HepG2 (cell line): ENCODE results near the gene ACOX3. TPM values are rescaled to one million over a fixed set of nuclear protein-coding genes. Genes with fewer than 3 reads are reported as not detected.

Experiments
- ARID3A ChIP-seq: IDR thresholded peaks from 2 replicates; pipeline ENCODE4 v1.6.1; 2012; ENCODE audit warnings: low read depth, low read length, improper control_type of control experiment
- ARNT2 ChIP-seq: sonication (generic); formaldehyde crosslinking; IDR thresholded peaks from 2 replicates; pipeline ENCODE4 v1.8.0; 2022; ENCODE audit warnings: mild to moderate bottlenecking, low read depth, missing genetic modification reagents, moderate library complexity
- DNMT3B ChIP-seq: conservative IDR thresholded peaks from 2 replicates; pipeline ENCODE4 v1.6.1; 2016; ENCODE audit warnings: missing biosample characterization, control low read depth
- EZH2 ChIP-seq: conservative IDR thresholded peaks from 2 replicates; pipeline ENCODE4 v1.6.1; 2012; ENCODE audit warnings: mild to moderate bottlenecking, low read depth, low read length, moderate library complexity
- HMGXB4 ChIP-seq, 2 experiments: sonication (generic) in 1 of 2; formaldehyde crosslinking in 1 of 2; IDR thresholded peaks; 2 replicates each; pipeline versions ENCODE4 v1.4.0 to v1.6.1; 2018 to 2020; ENCODE audit warnings: missing genetic modification reagents in 2 of 2, borderline replicate concordance in 1 of 2, low read depth in 1 of 2, mild to moderate bottlenecking in 1 of 2, missing biosample characterization in 1 of 2
- MEIS1 ChIP-seq: sonication (generic); formaldehyde crosslinking; IDR thresholded peaks from 2 replicates; pipeline ENCODE4 v1.9.0; 2021; ENCODE audit warnings: mild to moderate bottlenecking, missing genetic modification reagents, moderate library complexity, borderline replicate concordance
- MXD3 ChIP-seq: IDR thresholded peaks from 2 replicates; pipeline ENCODE4 v1.6.1; 2016; ENCODE audit warnings: mild to moderate bottlenecking, missing biosample characterization, missing genetic modification reagents
- RELA ChIP-seq: sonication (generic); formaldehyde crosslinking; IDR thresholded peaks from 2 replicates; pipeline ENCODE4 v1.4.0; 2020; ENCODE audit warnings: missing genetic modification reagents
- SOX6 ChIP-seq, 2 experiments: fragments of 450-650 bp in 1 of 2; sonication (generic) in 1 of 2; formaldehyde crosslinking in 1 of 2; IDR thresholded peaks; 2 replicates each; pipeline versions ENCODE4 v1.4.0 to v1.6.1; 2017 to 2020; ENCODE audit warnings: antibody characterized with exemption in 1 of 2, mild to moderate bottlenecking in 1 of 2, missing genetic modification reagents in 1 of 2
- TFDP2 ChIP-seq: sonication (generic); formaldehyde crosslinking; IDR thresholded peaks from 2 replicates; pipeline ENCODE4 v1.4.0; 2020; ENCODE audit warnings: missing genetic modification reagents
- TP53 ChIP-seq: sonication (generic); formaldehyde crosslinking; conservative IDR thresholded peaks from 2 replicates; pipeline ENCODE4 v1.4.0; 2020; ENCODE audit warnings: missing genetic modification reagents
- YEATS4 ChIP-seq: sonication (generic); formaldehyde crosslinking; IDR thresholded peaks from 2 replicates; pipeline ENCODE4 v1.4.0; 2020; ENCODE audit warnings: missing genetic modification reagents, borderline replicate concordance
- ZBTB44 ChIP-seq: sonication (generic); formaldehyde crosslinking; IDR thresholded peaks from 2 replicates; pipeline ENCODE4 v1.4.0; 2020; ENCODE audit warnings: missing genetic modification reagents
- ZFP62 ChIP-seq: sonication (generic); formaldehyde crosslinking; IDR thresholded peaks from 2 replicates; pipeline ENCODE4 v1.4.0; 2020; ENCODE audit warnings: missing genetic modification reagents
- ZGPAT ChIP-seq: IDR thresholded peaks from 2 replicates; pipeline ENCODE4 v1.6.1; 2016; ENCODE audit warnings: mild to moderate bottlenecking
- ZMYM4 ChIP-seq: sonication (generic); formaldehyde crosslinking; IDR thresholded peaks from 2 replicates; pipeline ENCODE4 v1.8.1; 2023; ENCODE audit warnings: mild to moderate bottlenecking, missing genetic modification reagents
- ZNF317 ChIP-seq: sonication (generic); formaldehyde crosslinking; IDR thresholded peaks from 2 replicates; pipeline ENCODE4 v1.5.0; 2020; ENCODE audit warnings: mild to moderate bottlenecking, missing genetic modification reagents
- ZNF484 ChIP-seq: sonication (generic); formaldehyde crosslinking; IDR thresholded peaks from 2 replicates; pipeline ENCODE4 v1.5.1; 2020; ENCODE audit warnings: mild to moderate bottlenecking, low read depth, missing genetic modification reagents, borderline replicate concordance
- ZNF563 ChIP-seq: sonication (generic); formaldehyde crosslinking; IDR thresholded peaks from 2 replicates; pipeline ENCODE4 v1.8.0; 2022; ENCODE audit warnings: mild to moderate bottlenecking, moderate library complexity, missing genetic modification reagents
- polyA plus RNA-seq, 8 experiments: library from polyadenylated mRNA; depleted of rRNA in 3 of 8; stranded (reverse) in 7 of 8; unstranded in 1 of 8; fragments of >200 nt; fragmentation: Illumina TruSeq in 4 of 8; extraction: Trizol in 4 of 8; gene quantifications; 2 replicates each; pipeline versions ENCODE4 v1.2.1 to v1.2.3, GENCODE V29; 2011 to 2016; ENCODE audit warnings: low read depth in 4 of 8, missing spikeins in 1 of 8, mixed read lengths in 1 of 8; ENCODE audit not compliant: insufficient read depth in 1 of 8
- total RNA-seq, 5 experiments: library from RNA; depleted of rRNA; stranded (reverse); fragments of >200 nt; fragmentation: Illumina TruSeq; extraction: Trizol; gene quantifications; 2 replicates each; pipeline ENCODE4 v1.2.3, GENCODE V29; 2016; ENCODE audit warnings: low read depth in 1 of 5

The ACOX3 gene
- total and polyA plus RNA-seq, 2 of the 13 experiments (the other 11 are each of a cell fraction or from before 2014, with no cell fraction given): 4.2 to 17.8 TPM

- 0 out of 2 replicates have a peak, but pooled peaks have one; percentile 15 for TF ChIP-seq ZBTB44 (CRISPR knock-in tag)
- TF ChIP-seq ZMYM4: peak; percentile 72; the same call in 1 of the 2 replicates
- no peak for TF ChIP-seq ARID3A
- peak; percentile 75; the same call in 1 of the 2 replicates for TF ChIP-seq YEATS4 (CRISPR knock-in tag)
- no peak for TF ChIP-seq DNMT3B (CRISPR knock-in tag)
- peak; percentile 72 for TF ChIP-seq TFDP2 (CRISPR knock-in tag)
- peak; percentile 70; the same call in 1 of the 2 replicates for TF ChIP-seq ARNT2 (CRISPR knock-in tag)
- TF ChIP-seq TP53 (CRISPR knock-in tag): peak; percentile 52; the same call in 1 of the 2 replicates
- TF ChIP-seq ZNF484 (CRISPR knock-in tag): no peak
- TF ChIP-seq ZGPAT (CRISPR knock-in tag): peak; percentile 89
- TF ChIP-seq SOX6 (IDR thresholded peaks at IDR 0.05): no peak
- peak; percentile 57 for TF ChIP-seq SOX6 (CRISPR knock-in tag; IDR thresholded peaks at IDR 0.05)
- 0 out of 2 replicates have a peak, but pooled peaks have one; percentile 44 for TF ChIP-seq ZNF317 (CRISPR knock-in tag)
- 0 out of 2 replicates have a peak, but pooled peaks have one; percentile 23 for TF ChIP-seq ZFP62 (CRISPR knock-in tag)
- TF ChIP-seq RELA: no peak; the same call in 1 of the 2 replicates
- TF ChIP-seq HMGXB4 (CRISPR knock-in tag; IDR thresholded peaks at IDR 0.05; ENCODE audit: borderline replicate concordance in 1 of 2, low read depth in 1 of 2): peak in 1 of 2 experiments; percentile 83; a peak in 2 of 4 replicates
- no peak for TF ChIP-seq EZH2
- no peak for TF ChIP-seq ZNF563 (CRISPR knock-in tag)
- peak; percentile 27; the same call in 1 of the 2 replicates for TF ChIP-seq MEIS1
- peak; percentile 40; the same call in 1 of the 2 replicates for TF ChIP-seq MXD3 (CRISPR knock-in tag)
Measured at GRCh38 chr4:8428288-8429097, 12.0 kb downstream of the ACOX3 start (continued).
